Esophagus (tissue), 2 donors: ENCODE data around the gene AMFR. TPM values are rescaled to one million over a fixed set of nuclear protein-coding genes. Genes with fewer than 3 reads are reported as not detected.

Source experiments
- H3K27ac ChIP-seq, 2 donors: one replicate each; pipeline ENCODE4 v1.5.1; 2013; ENCODE audit warnings: low read depth in 2 of 2, mild to moderate bottlenecking in 2 of 2, inconsistent platforms in 1 of 2, low read length in 1 of 2, moderate library complexity in 1 of 2
- H3K27me3 ChIP-seq, 2 donors: one replicate each; pipeline ENCODE4 v1.6.1; 2013; ENCODE audit warnings: low read length in 2 of 2, control low read depth in 1 of 2, mild to moderate bottlenecking in 1 of 2; ENCODE audit not compliant: insufficient read depth in 2 of 2, control insufficient read depth in 1 of 2
- H3K36me3 ChIP-seq, 2 donors: one replicate each; pipeline ENCODE4 v1.6.1; 2013; ENCODE audit warnings: low read length in 1 of 2; ENCODE audit not compliant: control insufficient read depth in 2 of 2, insufficient read depth in 2 of 2
- H3K4me1 ChIP-seq, 2 donors: one replicate each; pipeline ENCODE4 v1.6.1; 2013; ENCODE audit warnings: low read length in 1 of 2; ENCODE audit not compliant: control insufficient read depth in 2 of 2, insufficient read depth in 2 of 2
- H3K4me3 ChIP-seq, 2 donors: one replicate each; pipeline ENCODE4 v1.5.1; 2013; ENCODE audit warnings: low read length in 2 of 2, mild to moderate bottlenecking in 2 of 2, low read depth in 1 of 2, moderate library complexity in 1 of 2
- H3K9me3 ChIP-seq, 2 donors: one replicate each; pipeline ENCODE4 v1.6.1; 2013; ENCODE audit warnings: mild to moderate bottlenecking in 2 of 2, low read depth in 1 of 2, low read length in 1 of 2, moderate library complexity in 1 of 2; ENCODE audit not compliant: control insufficient read depth in 2 of 2, insufficient read depth in 1 of 2
- WGBS, 2 donors: extraction: QIAGEN DNeasy Blood & Tissue Kit; methylation state at CpG; one replicate each; pipeline ENCODE4 v1.1.7; 2013; 5-methylcytosine and 5-hydroxymethylcytosine counted together
- polyA plus RNA-seq, 2 donors: library from polyadenylated mRNA; stranded (reverse); fragments of 200-250 nt; gene quantifications; one replicate each; pipeline ENCODE4 v1.2.3, GENCODE V29; 2013
- donor health status: healthy with polysubstance abuse.
- donor health status: Bipolar disorder and iron deficiency.

The AMFR gene
- polyA plus RNA-seq, 2 donors: 57.3 to 62.5 TPM

DNA sequence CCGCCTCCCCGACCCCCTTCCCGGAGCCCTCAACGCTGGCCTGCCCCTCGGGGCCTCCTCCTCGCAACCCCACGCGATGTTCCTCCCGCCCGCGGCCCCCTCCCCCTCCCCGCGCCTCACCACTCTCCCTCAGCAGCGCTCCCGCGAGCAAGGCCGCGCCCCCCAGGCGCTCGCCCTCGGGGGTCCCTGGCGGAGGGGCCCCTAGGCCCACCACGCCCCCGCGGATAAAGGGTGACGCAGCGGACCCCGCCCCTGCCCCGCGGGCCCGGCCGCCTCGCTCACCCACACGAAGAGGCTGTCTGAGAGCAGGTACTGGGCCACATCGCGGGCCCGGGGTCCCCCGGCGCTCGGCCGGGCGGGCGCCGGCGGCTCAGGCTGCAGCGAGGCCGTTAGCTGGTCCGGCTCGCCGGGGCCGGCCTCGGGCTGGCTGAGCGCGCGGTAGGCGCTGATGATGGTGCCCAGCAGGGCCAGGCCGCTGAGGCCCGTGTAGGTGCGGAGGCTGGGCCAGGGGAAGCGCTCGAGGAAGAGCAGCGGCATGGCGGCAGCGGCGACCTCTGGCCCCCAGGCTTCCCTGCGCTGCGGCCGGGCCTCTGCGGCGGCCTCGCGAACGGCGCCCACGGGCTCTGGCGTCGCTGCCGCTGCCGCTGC lies 430 bp downstream of the AMFR start:
- Histone ChIP-seq H3K27ac (peak overlapping the region; percentile 86 to 89), H3K4me3 (peak overlapping the region; percentile 72 to 92), H3K9me3 (no peaks in the 10 kb centered on the region), H3K4me1 (peaks cover 3 to 4% of the 10 kb centered on the region in 2 donors), H3K36me3 (peaks cover 0 to 2% of the 10 kb centered on the region in 2 donors), H3K27me3 (no peaks in the 10 kb centered on the region)
- 0 to 1% methylated on average over 52 to 79 of the region's 79 CpGs for WGBS, 2 donors

DNA sequence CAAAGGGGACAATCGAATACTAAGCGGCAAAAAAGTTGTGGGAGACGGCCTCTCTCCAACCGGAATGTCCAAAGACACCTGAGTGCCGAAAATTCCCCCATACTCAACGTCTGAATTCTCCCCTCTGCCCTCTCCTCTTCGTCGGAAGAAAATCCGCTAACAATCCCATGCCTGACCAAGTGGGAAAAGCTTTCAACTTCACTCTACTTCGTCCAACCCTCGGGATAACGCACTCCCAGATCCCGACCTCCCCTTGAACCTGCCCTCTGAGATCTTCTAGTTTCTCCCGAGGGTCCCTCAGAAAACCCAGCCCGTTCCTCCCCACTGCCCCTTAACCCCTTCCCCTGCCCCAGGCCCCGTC lies 961 bp downstream of the AMFR start:
- 1 to 2% methylated on average over 16 of the region's 16 CpGs for WGBS, 2 donors
- H3K9me3 ChIP-seq: no peaks in the 10 kb centered on the region
- H3K36me3 ChIP-seq: peaks cover 0 to 2% of the 10 kb centered on the region in 2 donors
- peaks cover 3 to 4% of the 10 kb centered on the region in 2 donors for H3K4me1 ChIP-seq
- peak overlapping the region; percentile 72 to 92 for H3K4me3 ChIP-seq
- no peaks in the 10 kb centered on the region for H3K27me3 ChIP-seq
- H3K27ac ChIP-seq: peak overlapping the region; percentile 86 to 89

DNA sequence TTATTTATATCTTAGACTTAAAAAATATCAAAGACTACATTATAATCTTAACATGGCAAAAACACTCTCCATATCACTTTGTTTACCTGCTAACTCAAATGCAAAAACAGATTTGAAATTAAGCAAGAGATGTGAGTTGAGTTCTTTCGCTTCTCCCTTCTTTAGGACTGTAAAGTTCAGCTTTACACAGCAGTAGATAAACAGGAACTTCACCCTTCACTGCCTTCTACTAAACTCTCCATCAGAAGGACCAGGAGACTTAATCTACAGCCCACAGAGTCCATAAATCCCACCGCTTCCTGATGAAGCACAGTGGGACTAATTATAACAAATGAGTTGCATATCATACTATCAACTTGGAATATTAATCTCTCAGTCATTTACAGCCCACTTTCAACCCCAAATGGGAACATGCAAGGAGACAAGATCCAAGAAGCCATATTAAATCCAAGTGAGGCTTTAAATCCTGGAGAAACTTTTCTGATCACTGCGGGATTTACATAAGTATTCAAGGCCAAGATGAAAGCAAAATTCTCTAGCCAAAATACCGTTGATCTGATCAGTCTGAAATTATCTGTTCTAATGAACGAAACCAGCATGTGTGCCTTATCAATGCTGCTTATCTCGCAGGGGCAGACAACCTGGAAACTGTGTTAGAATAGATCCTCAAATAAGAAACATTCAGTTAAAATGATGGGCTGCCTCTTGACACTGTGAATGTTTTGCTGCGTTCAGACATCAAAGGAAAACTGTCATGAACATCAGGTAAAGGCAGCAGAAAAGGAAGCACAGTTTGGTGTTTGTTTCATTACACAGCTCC lies 1.6 kb downstream of the AMFR start:
- WGBS, 2 donors: 18 to 26% methylated on average over 7 of the region's 7 CpGs

DNA sequence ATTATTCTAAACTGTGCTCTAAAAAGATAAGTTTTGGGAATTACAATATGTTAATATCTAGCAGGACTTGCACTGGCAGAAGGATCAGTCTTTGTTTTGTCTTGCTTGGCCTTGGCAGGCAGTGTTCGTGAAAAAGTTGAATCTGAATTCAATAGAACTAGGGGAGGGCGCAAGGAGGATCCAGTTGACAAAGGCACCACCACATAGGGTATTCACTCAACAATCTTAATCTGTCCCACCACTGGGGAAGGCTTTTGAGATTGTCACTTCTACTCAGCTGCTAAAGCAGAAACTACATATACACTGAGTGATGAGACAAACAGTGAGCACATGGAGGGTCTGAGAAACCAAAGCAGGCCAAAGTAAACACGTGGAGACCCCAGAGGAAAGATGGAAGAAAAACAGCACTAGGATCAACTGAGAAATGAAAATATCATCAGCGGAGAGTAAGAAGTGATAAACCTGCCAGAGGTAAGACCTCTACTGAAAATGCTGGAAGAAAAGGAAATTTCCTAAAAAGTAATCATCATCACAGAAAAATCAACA lies 2.4 kb downstream of the AMFR start:
- no peaks in the 10 kb centered on the region for H3K36me3 ChIP-seq
- no peaks in the 10 kb centered on the region for H3K9me3 ChIP-seq
- no peaks in the 10 kb centered on the region for H3K27me3 ChIP-seq
- peak overlapping the region; percentile 0 to 5 for H3K4me3 ChIP-seq
- WGBS, 2 donors: 64 to 68% methylated on average over 4 of the region's 4 CpGs
- H3K4me1 ChIP-seq: peaks cover 3 to 4% of the 10 kb centered on the region in 2 donors
- H3K27ac ChIP-seq: peak overlapping the region in 1 of 2 donors; percentile 31

More for the DNA sequence above, 1.6 kb downstream of the AMFR start:
- no peaks in the 10 kb centered on the region for H3K9me3 ChIP-seq
- peak overlapping the region; percentile 72 to 92 for H3K4me3 ChIP-seq
- H3K36me3 ChIP-seq: peaks cover 0 to 1% of the 10 kb centered on the region in 2 donors
- H3K27ac ChIP-seq: peak overlapping the region; percentile 86 to 89
- no peaks in the 10 kb centered on the region for H3K27me3 ChIP-seq
- peaks cover 3 to 4% of the 10 kb centered on the region in 2 donors for H3K4me1 ChIP-seq

DNA sequence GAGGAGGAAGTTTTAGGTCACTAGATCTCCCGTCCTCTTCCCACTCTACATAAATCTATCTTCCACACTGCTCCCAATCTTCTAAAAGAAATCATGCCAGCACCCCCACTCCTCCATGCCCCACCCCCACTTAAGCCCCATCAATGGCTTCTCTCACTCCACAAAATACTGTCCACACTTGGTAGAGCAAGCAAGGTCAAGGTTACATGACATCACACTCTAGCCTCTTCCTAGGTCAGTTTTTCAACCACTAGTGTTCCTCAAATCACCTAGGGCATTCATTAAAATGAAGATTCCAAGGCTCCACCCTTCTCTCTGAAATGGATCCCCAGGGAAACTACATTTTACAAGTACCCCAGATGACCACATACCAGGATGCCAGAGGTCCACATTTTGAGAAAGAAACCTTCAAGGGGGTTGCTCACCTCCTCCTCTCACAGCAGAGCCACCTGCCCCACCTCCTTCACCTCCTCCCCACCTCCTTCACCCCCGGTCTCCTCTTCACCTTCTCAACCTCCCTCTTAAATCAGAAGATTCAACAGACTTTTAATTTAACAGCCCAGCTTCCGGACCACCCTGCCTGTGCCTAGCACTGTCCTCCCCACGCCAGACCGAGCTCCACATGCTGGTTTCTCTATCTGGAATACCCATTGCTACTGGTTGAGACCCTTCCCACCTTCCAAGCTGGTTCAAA lies 3.2 kb downstream of the AMFR start:
- peaks cover 3 to 4% of the 10 kb centered on the region in 2 donors for H3K4me1 ChIP-seq
- no peaks in the 10 kb centered on the region for H3K9me3 ChIP-seq
- H3K27me3 ChIP-seq: no peaks in the 10 kb centered on the region
- no peak overlapping the region for H3K27ac ChIP-seq
- H3K36me3 ChIP-seq: no peaks in the 10 kb centered on the region
- WGBS, 2 donors: 91 to 93% methylated on average over 5 of the region's 5 CpGs
- H3K4me3 ChIP-seq: no peak overlapping the region

DNA sequence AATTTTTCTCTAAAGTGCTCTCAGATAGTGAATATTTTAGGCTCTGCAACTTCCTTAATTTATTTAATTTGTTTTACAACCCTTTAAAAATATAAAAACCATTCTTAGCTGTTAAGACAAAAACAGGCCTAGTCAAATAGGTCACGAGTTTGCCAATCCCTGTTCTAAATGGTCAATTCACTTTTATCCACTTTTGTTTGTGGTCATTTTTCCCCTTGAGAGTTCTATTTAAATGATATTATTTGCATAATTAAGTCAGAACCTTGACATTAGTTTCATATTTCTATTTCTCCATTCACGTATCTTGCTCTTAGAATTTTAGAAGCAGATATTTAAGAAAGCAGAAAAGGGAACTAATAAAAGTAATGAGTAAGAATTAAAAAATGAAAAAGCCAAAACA lies 4.0 kb downstream of the AMFR start:
- Histone ChIP-seq H3K36me3 (no peaks in the 10 kb centered on the region), H3K27me3 (no peaks in the 10 kb centered on the region), H3K4me3 (no peak overlapping the region), H3K9me3 (no peaks in the 10 kb centered on the region), H3K4me1 (peaks cover 3 to 4% of the 10 kb centered on the region in 2 donors), H3K27ac (no peak overlapping the region)
- WGBS, 2 donors: 82 to 94% methylated on average over 2 of the region's 2 CpGs

DNA sequence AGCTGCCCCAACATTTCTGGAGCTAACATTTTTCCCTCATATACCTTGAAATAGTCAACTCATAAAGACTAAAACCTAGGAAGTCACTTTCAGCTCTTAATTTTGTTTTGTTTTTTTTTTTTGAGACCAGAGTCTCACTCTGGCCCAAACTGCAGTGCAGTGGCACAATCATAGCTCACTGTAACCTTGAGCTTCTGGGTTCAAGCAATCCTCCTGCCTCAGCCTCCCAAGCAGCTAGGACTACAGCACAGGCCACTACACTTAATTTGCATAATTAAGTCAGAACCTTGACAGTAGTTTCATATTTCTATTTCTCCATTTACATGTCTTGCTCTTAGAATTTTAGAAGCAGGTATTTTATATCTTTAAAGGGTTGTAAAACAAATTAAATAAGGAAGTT lies 4.7 kb downstream of the AMFR start:
- H3K27me3 ChIP-seq: no peaks in the 10 kb centered on the region
- peaks cover 3 to 4% of the 10 kb centered on the region in 2 donors for H3K4me1 ChIP-seq
- no peak overlapping the region for H3K27ac ChIP-seq
- H3K9me3 ChIP-seq: no peaks in the 10 kb centered on the region
- H3K4me3 ChIP-seq: no peak overlapping the region
- no peaks in the 10 kb centered on the region for H3K36me3 ChIP-seq

DNA sequence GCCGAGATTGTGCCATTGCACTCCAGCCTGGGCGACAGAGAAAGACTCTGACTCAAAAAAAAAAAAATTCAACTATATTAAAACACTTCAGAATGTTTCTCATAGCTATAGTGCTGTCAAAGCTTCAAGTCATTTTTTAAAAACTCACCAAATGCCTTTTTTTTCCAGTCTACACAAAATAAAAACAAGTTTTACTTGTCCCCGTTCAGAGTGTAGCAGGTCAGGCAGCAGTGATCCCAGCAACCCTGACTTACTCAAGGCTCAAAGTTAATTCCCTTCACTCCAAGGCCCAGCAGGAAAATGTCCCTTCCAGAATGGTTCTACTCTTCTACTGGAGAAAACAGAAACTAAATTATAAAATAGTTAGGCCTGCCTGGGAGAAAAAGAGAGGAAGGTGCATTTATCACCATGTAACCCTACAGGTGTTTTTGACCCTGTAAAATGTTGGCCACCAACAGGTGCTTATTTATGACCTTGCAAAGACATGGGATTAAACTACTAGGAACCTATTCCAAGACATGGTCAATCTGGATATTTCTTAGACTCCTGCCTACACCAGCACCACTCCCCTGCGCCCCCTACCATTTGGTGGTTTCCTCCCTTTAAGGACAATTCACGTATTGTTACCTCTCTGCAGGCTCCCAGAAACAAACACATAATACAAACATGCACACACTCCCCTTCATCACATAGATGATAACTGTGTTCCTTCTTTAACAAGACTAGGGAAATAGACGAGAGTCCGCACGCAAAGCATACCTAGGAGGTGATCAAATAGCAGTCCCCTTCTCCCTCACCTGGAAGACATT lies 5.4 kb downstream of the AMFR start:
- peaks cover 3 to 4% of the 10 kb centered on the region in 2 donors for H3K4me1 ChIP-seq
- H3K36me3 ChIP-seq: no peaks in the 10 kb centered on the region
- H3K27ac ChIP-seq: peak overlapping the region; percentile 40 to 55
- no peaks in the 10 kb centered on the region for H3K27me3 ChIP-seq
- no peaks in the 10 kb centered on the region for H3K9me3 ChIP-seq
- no peak overlapping the region for H3K4me3 ChIP-seq
- 78 to 80% methylated on average over 8 of the region's 8 CpGs for WGBS, 2 donors

DNA sequence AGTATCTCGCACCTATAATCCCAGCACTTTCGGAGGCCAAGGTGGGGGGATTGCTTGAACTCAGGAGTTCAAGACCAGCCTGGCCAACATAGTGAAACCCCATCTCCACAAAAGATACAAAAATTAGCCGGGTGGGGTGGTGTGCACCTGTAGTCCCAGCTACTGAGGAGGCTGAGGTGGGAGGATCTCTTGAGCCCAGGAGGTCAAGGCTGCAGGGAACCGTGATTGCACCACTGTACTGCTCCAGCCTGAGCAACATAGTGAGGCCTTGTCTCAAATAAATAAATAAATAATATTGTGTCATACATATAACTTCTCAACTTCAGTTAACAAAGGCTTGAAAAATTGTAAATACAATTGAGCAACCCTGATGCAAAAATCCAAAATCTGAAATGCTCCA lies 8.2 kb downstream of the AMFR start:
- Histone ChIP-seq H3K36me3 (no peaks in the 10 kb centered on the region), H3K9me3 (no peaks in the 10 kb centered on the region), H3K27me3 (no peaks in the 10 kb centered on the region), H3K4me3 (no peak overlapping the region), H3K27ac (no peak overlapping the region), H3K4me1 (peaks cover 0 to under 1% of the 10 kb centered on the region in 2 donors)
- WGBS, 2 donors: 91 to 96% methylated on average over 4 of the region's 4 CpGs
